Suprapubic skin (tissue), 4 donors: Measurements from ENCODE around the gene RELN.

ENCODE experiments used
- CTCF ChIP-seq, 2 donors: fragments of 200-600 bp in 1 of 2; fragments of 450-650 bp in 1 of 2; sonication (generic) in 1 of 2; IDR thresholded peaks; one replicate each; pipeline ENCODE4 v1.5.1; 2016 to 2019; ENCODE audit warnings: antibody characterized with exemption in 2 of 2, mild to moderate bottlenecking in 1 of 2, moderate library complexity in 1 of 2
- POLR2A ChIP-seq, 2 donors: fragments of 450-650 bp; IDR thresholded peaks; one replicate each; pipeline ENCODE4 v1.6.1; 2017; ENCODE audit warnings: antibody characterized with exemption in 2 of 2, mild to moderate bottlenecking in 2 of 2, moderate library complexity in 2 of 2
- POLR2AphosphoS5 ChIP-seq, 3 donors: sonication (generic); formaldehyde crosslinking; IDR thresholded peaks; one replicate each; pipeline ENCODE4 v1.6.1; 2017; ENCODE audit warnings: antibody characterized with exemption in 3 of 3

DNA sequence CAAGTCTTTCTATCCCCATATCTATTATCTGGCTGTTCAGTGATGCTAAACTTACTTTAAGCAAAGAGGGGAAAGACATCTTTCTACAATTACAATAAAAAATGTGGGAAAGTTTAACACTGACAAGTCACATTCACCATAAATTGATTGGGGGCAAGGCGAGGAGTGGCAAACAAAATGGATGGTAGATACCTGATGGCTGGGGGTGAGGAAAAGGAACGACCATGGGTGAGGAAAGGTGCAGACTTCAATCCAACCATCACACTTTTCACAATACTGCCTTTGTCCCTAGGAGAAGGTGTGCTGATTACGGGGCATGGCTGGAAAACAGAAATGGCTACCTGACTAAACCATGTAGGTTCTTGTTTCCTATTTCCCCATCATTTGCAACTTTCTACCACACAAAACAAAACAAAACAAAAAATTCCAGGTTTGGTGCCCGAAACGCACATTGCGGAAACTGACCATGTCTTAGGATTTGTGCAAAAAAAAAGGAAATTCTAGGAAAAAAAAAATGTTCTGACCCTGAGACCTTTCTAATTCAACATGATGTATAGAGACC is 3.8 kb downstream of the RELN start:
- TF ChIP-seq CTCF (IDR thresholded peaks at IDR 0.05) (no peak), POLR2A (IDR thresholded peaks at IDR 0.05) (no peak), POLR2AphosphoS5 (IDR thresholded peaks at IDR 0.05) (no peak)
